ENCODE results near the gene FADS3. TPM values are rescaled to one million over a fixed set of nuclear protein-coding genes. Genes with fewer than 3 reads are reported as not detected.

FADS3 gene
- total and polyA plus RNA-seq, 9 of the 15 experiments (the other 6 are each of a cell fraction or from before 2014, with no cell fraction given), result 0.97 to 148 (median 92.7) TPM

DNA sequence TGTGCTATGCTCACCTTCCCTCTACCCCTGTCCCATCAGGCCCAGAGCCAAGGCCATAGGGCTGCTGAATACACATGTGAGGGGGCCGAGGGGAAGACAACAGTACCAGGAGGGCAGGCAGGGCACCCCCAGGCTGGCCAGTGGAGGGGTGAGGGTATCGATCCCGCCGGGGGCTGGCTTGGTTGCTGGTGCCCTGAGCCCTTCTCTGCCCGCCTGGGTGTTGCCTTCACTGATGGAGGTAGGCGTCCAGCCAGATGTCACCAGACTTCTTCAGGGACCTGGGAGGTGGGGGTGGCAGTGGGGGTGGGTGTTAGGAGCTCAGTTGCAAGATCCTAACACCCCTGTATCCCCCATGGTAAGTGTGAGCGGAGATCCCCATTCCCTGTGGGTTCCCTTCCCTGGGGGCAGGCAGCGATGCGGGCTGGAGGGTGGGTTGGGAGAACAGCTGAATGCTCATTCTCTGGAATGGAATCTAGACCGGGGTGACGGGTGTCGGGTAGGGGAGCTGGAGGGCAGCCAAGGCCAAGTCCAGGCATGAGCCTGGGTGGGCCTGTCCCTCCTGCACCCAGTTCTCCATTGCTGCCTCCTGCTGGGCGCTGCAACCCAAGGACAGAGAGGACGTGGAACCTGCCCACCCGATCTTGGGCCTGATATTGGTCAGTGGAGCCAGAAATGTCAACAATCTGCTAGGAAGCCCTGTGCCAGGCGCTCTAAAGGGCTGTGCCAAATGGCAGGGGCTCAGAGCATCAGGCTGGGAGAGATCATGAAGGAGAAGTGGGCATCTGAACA is 17.6 kb downstream of the FADS3 start:
- CTCF ChIA-PET (ENCODE audit: low intra/inter-chr PET ratio), result no interaction called here
- no peaks in the 10 kb centered on the region for H3K27me3 ChIP-seq (ENCODE audit: control insufficient read depth in 2 of 2, insufficient read depth in 2 of 2, low read length in 2 of 2)
- no peak overlapping the region for H2AFZ ChIP-seq (ENCODE audit: low read depth, low read length)
- no peak overlapping the region for H3K27ac ChIP-seq (ENCODE audit: extremely low read depth, low read depth, low read length)
- peaks cover 15% of the 10 kb centered on the region; the same call in 2 of the 3 replicates for H3K36me3 ChIP-seq (ENCODE audit: control insufficient read depth, insufficient read depth, low read length)
- ATAC-seq, result no peak
- no peaks in the 10 kb centered on the region for H3K9me3 ChIP-seq (replicated peaks; ENCODE audit: control insufficient read depth, insufficient read depth, low read depth, low read length)
- intact Hi-C loops (cut with micrococcal nuclease) (no loop called here), in situ Hi-C loops (cut with MboI) (no loop called here)
- DNase-seq (ENCODE audit: extremely low read depth in 1 of 4, low spot score in 3 of 4), result no peak
- no peak overlapping the region for H3K4me2 ChIP-seq (ENCODE audit: insufficient read depth, low read length)
- H3K9me1 ChIP-seq (ENCODE audit: control insufficient read depth, insufficient read depth, low read length), result no peaks in the 10 kb centered on the region
- WGBS (ENCODE audit: insufficient coverage, low coverage, missing lambda C conversion rate), result 76% methylated on average over 10 of the region's 16 CpGs
- BruUV-seq (replicated peaks), result no TSS peak
- no peak for TF ChIP-seq MEF2D (tag; conservative IDR thresholded peaks at IDR 0.05; ENCODE audit: low read depth)
- 0 out of 4 replicates have a peak, but pooled peaks of 1 of the 2 experiments have one; percentile 5 for TF ChIP-seq RAD21 (CRISPR knock-in tag; conservative IDR thresholded peaks at IDR 0.05 in 1 of 2, IDR thresholded peaks at IDR 0.05 in 1 of 2)
- no peak for TF ChIP-seq HCFC1 (IDR thresholded peaks at IDR 0.05; ENCODE audit: low read depth, low read length)
- TF ChIP-seq, protein P1, sequence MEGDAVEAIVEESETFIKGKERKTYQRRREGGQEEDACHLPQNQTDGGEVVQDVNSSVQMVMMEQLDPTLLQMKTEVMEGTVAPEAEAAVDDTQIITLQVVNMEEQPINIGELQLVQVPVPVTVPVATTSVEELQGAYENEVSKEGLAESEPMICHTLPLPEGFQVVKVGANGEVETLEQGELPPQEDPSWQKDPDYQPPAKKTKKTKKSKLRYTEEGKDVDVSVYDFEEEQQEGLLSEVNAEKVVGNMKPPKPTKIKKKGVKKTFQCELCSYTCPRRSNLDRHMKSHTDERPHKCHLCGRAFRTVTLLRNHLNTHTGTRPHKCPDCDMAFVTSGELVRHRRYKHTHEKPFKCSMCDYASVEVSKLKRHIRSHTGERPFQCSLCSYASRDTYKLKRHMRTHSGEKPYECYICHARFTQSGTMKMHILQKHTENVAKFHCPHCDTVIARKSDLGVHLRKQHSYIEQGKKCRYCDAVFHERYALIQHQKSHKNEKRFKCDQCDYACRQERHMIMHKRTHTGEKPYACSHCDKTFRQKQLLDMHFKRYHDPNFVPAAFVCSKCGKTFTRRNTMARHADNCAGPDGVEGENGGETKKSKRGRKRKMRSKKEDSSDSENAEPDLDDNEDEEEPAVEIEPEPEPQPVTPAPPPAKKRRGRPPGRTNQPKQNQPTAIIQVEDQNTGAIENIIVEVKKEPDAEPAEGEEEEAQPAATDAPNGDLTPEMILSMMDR (IDR thresholded peaks at IDR 0.05 in 2 of 3, conservative IDR thresholded peaks at IDR 0.05 in 1 of 3; ENCODE audit: insufficient read depth in 2 of 3, low read depth in 1 of 3, low read length in 3 of 3), result peak in 2 of 3 experiments; percentile 12 to 14; a peak in 1 of 6 replicates
- POLR2A ChIA-PET, result interaction anchor here (1.6 kb wide), 2 partner anchors 74 to 90 kb away, joined by 8 to 9 read pairs; no protein-coding TSS in a partner anchor
- no peak overlapping the region for H3K4me3 ChIP-seq
- H3K9ac ChIP-seq (ENCODE audit: insufficient read depth in 1 of 2, low read depth in 2 of 2, low read length in 2 of 2), result 0 out of 4 replicates have a peak overlapping the region, but pooled peaks of 1 of the 2 experiments have one; percentile 12
- no peaks in the 10 kb centered on the region for H4K20me1 ChIP-seq (replicated peaks; ENCODE audit: control insufficient read depth, insufficient read depth, low read length)
- H3K4me1 ChIP-seq (replicated peaks in 1 of 2; ENCODE audit: control insufficient read depth in 2 of 2, insufficient read depth in 2 of 2, low read length in 2 of 2), result peaks cover 27 to 80% of the 10 kb centered on the region in 2 experiments
- 0 out of 3 replicates have a peak, but pooled peaks cover 3% of the 10 kb centered on the region for H3K79me2 ChIP-seq (ENCODE audit: control insufficient read depth, insufficient read depth, low read length)
- no peak for FAIRE-seq

All from K562 (cell line).